Activated T-cell treated with anti-CD3 and anti-CD28 coated beads, Interleukin-2, amount 50 U/mL, for 48 hours (primary cell): ENCODE results near the gene TPPP.

ENCODE experiments used
- DNase-seq, 2 experiments: peaks; one replicate each; pipeline ENCODE4 v3.0.0-alpha.2; 2020

The TPPP gene

DNA sequence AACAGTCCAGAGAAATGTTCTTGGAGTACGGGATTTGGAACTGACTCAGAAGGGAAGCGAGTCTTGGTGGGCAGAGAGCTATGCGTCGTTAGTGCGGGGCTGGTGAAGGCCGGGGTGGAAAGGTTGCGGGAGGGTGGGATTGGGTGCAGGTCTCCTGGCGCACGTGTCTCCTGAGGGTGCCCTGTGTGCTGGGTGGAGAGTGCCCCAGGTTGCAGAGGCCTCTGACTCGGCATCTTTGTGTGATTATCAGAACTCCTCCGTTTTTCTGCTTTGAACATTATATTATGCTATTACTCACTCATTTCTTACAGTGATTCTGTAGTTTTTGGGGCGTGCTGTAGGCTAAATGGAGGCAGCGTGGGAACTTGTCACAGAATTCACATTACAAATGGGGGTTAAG lies 69.6 kb downstream of the TPPP start:
- DNase-seq, result no peak

GRCh38 chr5:622946-623522 lies 70.1 kb downstream of the TPPP start:
- DNase-seq, result no peak

DNA sequence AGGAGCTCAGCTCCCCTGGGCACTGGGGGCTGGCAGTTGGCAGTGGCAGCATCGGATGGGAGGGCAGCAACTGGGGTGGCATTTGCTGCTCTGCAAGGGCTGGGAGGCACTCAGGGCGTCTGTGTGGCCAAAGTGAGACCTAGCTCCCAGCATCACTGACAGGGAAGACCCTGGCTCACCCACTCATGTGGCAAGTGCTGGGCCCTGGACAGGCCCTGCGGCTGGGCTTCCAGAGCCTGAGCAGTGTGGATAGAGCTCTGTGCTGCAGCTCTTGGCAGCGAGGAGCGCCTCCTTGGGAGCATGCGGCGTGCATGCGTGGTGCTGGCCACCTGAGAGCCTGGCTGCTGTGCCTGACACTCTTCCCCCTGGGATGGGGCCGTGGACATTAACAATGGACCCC lies 70.8 kb downstream of the TPPP start:
- no peak for DNase-seq

DNA sequence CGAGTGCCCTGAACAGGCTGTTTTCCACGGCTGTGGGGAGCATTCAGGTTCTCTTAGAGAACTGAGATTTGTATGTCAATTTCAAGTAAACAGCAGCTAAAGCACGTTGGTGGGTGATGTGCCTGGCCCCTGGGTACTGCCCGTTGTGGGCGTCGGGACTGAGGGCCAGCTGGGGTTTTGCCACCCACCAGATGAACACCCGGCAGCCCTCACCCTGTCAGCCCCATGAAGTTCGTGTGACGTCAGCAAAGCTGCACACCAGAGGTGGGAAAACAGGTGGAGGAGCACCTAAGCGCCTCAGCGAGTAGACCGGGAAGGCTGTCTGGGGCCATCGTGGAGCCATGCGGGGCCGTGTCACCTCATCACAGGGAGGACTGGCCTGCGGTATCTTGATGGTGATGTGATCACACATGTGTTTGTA lies 71.8 kb downstream of the TPPP start:
- no peak for DNase-seq

DNA sequence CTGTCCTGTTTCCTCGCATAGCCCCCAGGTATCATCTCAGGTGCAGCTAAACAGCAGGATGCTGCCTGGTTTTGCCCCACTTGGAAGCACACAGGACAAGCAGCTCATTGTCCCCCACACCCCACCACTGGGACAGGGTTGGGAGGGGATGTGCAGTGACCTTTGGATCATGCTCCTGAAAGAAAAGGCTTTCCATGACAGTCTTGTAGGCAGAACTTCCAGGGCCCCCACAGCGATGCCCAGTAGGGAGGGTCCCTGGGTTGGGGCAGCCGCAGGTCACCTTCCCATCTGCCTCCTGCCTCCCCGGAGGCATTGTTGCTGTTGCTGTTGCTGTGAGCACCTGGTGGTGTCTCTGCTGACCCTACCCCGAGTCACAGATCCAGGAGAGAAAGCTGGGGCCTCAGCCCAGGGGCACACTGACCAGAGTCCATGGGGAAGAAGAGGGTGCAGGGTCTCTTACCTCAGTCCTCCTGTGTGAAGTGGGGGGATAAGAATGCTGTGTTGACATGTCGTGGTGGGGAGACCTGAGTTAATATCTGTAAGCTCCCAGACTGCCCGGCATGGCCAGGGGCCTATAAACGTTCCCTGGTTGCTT lies 72.5 kb downstream of the TPPP start:
- DNase-seq, result no peak

DNA sequence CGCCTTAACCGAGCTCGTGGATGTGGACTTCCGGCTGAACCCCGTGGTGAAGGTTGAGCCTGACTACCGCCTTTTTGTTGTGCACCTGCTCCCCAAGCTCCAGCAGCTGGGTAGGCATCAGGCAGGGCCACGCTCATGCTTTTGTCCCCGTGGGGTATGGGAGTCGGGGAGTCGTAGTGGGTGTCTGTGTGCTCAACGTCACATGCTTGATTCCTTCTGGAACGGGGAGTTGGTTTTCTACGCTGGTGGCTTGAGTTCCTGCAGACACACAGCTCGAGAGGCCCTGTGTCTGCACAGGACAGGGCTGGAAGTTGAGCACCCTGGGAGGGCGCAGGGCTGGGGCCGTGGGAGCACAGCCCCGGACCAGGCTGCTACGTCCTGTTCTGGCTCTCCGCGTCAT lies 73.0 kb downstream of the TPPP start:
- DNase-seq, result no peak

DNA sequence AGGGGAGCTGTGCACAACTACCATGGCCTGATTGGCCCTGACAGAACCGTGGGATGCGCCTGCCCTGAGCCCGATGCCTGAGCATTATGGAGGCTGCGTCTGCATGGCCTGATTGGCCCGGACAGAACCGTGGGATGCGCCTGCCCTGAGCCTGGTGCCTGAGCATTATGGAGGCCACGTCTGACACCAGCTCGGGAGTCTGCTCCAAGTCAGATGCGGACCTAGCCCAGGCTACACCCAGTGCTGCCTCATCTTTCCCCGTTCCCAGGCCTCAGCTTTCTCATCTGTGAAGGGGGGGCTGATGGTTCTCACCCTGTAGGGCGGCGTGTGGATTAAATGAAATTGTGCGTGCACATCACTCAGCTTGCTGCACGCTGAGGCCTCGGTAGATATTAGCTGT lies 73.7 kb downstream of the TPPP start:
- DNase-seq, result no peak

DNA sequence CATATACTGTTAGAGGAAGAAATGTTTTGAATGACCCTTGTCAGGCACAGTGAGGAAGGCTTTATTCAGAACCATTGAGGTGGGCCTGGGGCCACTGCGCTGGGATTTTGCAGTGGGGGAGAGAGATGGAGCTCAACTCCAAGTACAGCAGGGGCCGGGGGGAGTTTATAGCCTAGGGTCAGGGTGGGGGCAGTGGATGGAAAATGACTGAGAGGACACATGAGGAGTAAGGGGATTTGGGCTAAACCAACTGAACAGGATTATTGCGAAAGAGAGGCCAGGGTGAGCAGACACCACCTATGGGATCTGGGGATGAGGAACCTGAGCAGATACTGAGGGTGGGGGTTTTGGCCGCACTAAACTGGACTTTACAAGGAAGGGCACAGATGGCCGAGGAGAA lies 74.7 kb downstream of the TPPP start:
- no peak for DNase-seq

GRCh38 chr5:617896-618295 lies 75.3 kb downstream of the TPPP start:
- no peak for DNase-seq

DNA sequence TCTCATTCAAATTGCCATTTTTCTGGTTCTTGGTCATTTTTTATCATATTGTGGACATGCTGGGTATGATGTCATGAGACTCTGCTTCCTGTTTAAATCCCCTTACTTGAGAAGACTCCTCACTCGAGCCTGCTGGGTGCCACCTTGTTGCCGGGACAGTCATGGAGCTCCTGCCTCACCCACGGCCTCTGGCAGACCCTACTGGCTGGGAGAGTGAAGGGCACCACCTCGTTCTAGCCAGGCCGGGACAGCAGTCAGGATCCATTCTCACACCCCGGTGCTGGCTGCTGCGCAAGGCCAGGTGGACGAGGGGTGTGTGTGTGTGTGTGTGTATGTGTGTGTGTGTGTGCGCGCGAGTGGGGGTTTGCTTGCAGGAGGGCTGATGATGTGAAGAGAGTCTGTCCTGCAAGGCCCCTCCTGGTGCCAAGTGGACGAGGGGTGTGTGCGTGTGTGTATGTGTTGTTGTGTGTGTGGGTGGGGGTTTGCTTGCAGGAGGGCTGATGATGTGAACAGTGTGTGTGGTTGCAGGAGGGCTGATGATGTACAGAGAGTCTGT lies 76.6 kb downstream of the TPPP start:
- no peak for DNase-seq

DNA sequence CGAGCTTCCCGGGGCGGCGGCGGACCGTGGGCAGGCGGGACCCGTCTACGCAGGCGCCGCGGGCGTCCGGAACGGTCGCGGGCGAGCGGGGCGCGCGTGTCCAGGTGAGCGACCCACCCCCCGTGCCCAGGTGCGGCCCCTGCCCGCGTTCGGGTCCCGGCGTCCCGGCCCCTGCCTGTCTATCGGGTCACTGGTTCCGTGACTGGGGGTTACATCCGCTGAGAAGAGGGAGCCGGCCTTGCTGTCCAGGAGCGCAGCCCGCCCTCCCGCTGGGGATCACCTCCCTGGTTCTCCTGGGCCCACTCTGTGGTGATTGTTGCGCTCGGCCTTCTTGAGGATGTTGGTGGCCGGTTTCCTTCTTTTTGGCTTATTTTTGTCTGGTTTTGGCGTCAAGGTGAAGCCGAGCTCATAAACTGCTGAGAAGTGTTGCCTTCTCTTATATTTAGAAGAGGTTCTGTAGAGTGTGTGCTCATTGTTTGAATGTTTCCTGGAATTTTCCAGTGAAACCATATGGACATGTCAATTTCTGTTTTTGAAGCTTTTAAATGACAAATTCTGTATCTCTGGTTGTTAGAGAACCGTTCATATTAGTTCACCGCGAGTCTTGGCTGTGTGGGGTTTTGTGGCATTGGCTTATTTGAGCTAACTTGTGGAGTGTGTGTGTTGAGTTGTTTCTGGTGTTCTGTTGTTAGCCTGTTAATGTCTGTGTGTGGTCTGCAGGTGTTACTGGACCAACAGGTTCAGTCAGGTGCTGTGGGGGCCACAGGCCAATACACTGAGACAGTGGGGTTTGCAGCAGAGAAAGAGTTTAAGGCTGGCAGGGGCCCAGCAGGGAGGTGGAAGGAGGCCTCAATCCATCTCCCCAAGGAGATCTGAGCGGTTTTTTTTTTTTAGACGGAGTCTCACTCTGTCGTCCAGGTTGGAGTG lies 80.4 kb downstream of the TPPP start:
- DNase-seq, result peak in 1 of 2 experiments; percentile 56

- DNase-seq, result peak; percentile 94 to 96
Measured at GRCh38 chr5:611731-612486, 81.2 kb downstream of the TPPP start, which contains the start of gene CEP72. Gene CEP72, plus strand, starts transcription at chr5:612340. Its CDS starts 22 bp downstream, at chr5:612362.

GRCh38 chr5:610744-611730 lies 82.1 kb downstream of the TPPP start:
- DNase-seq, result no peak

- no peak for DNase-seq
Measured at GRCh38 chr5:610011-610743, 83.0 kb downstream of the TPPP start.
